KBM-7 (cell line): ENCODE measurements around the gene LDLRAD1.
"Not testable (repeated sequence)": the region's sequence is repeated elsewhere in the genome, so short reads cannot be mapped to it uniquely, and the experiment has no call there.

ENCODE experiments used
- DNase-seq: peaks from one replicate; pipeline ENCODE4 v3.0.0-alpha.2; 2015
- in situ Hi-C: fragments of 300-500 bp; cut with MboI; formaldehyde crosslinking; loops from 2 replicates; pipeline ENCODE4 v1.14.3; 2020; ENCODE audit warnings: low sequenced_read_pairs, low pct_unique_long_range_greater_than_20kb, mixed read lengths

The LDLRAD1 gene

GRCh38 chr1:54001591-54001990, 16.4 kb downstream of the LDLRAD1 start:
- in situ Hi-C loops, result no loop called here
- no peak for DNase-seq

- in situ Hi-C loops, result no loop called here
- no peak for DNase-seq
Measured at GRCh38 chr1:53999920-54000319, 18.1 kb downstream of the LDLRAD1 start.

GRCh38 chr1:53998223-53998622, 19.8 kb downstream of the LDLRAD1 start:
- in situ Hi-C loops, result no loop called here
- no peak for DNase-seq

DNA sequence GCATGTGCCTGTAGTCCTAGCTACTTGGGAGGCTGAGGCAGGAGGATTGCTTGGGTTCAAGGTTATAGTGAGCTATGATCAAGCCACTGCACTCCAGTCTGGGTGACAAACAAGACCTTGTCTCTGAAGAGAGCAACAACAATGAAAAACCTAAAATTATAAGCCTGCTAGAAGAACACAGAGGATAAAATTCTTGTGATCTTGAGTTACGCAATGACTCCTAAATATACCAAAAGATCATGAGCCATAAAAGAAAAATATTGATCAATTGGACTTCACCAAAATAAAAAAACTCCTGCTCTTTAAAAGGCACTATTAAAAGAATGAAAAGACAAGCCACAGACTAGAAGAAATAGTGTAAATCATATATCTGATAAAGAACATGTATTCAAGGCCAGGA, 22.3 kb downstream of the LDLRAD1 start:
- in situ Hi-C loops, result no loop called here
- DNase-seq, result no peak

DNA sequence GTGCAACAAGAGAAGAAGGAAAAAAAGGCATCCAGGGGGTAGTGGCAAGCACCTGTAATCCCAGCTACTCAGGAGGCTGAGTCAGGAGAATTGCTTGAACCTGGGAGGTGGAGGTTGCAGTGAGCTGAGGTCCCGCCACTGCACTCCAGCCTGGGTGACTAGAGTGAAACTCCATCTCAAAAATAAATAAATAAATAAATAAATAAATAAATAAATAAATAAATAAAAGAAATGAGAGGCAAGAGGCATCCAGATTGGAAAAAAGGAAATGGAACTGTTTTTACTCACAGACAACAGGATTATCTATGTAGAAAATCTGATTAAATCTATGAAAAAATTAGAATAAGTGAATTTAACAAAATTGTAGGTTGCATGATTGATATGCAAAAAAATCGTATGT, 23.5 kb downstream of the LDLRAD1 start:
- DNase-seq, in situ Hi-C loops: not testable (repeated sequence)

- in situ Hi-C loops, result no loop called here
- no peak for DNase-seq
Measured at GRCh38 chr1:53992085-53992874, 25.7 kb downstream of the LDLRAD1 start.

- in situ Hi-C loops, result no loop called here
- no peak for DNase-seq
Measured at GRCh38 chr1:53987880-53988279, 30.1 kb downstream of the LDLRAD1 start.

- in situ Hi-C loops, result no loop called here
Measured at GRCh38 chr1:53986458-53986857, 31.5 kb downstream of the LDLRAD1 start.

DNA sequence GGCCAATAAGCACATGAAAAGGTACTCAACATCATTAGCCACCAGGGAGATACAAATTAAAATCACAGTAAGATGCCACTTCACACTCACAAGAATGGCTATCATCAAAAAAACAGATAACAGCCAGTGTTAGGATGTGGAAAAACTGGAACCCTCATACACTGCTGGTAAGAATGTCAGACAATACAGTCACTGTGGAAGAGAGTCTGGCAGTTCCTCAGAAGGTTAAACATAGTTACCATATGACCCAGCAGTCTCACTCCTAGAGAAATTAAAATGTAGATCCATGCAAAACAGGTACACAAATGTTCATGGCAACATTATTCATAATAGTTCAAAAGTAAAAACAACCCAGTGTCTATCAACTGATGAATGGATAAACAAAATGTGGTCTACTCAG, 33.3 kb downstream of the LDLRAD1 start:
- in situ Hi-C loops, result no loop called here
- DNase-seq, result no peak

More at GRCh38 chr1:53986458-53986857, 31.5 kb downstream of the LDLRAD1 start:
- DNase-seq, result no peak

DNA sequence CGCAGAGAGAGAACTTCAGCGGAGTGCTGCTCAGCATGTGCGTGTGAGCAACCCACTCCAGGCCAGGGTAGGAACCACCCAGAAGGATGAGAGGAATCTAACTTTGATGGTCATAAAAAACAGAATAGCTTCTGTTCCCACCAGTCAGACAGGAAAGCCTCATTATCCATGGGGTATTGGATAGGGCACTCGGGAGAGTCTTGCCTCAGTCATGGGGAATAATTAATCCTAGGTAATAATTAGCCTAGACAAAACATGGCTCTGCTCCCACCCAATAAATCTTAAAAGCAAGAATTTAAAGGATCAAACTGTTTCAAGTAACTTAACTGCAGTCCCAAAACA, 35.3 kb downstream of the LDLRAD1 start:
- in situ Hi-C loops, result no loop called here
- no peak for DNase-seq

- DNase-seq, result peak; percentile 70
- in situ Hi-C loops, result no loop called here
Measured at GRCh38 chr1:53982034-53982762, 35.8 kb downstream of the LDLRAD1 start.

DNA sequence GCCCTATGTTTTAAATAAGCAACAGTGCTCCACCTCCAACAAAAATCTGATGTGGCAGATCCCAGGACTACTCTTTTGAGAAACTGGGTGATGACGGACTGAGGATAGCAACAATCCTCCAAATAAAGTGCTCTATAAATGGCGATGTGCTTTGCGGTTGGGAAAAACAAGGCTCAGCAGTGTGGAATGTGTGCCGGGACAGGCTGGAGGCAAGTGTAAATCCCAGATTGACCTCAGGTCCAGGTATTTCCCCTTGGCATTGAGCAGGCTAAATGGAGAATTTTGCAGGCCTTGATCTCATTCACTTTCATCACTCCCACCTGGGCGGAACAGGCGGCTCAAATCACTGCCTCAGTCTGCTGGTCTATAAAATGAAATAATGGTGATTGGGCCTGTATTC, 36.8 kb downstream of the LDLRAD1 start:
- DNase-seq, result no peak
- in situ Hi-C loops, result no loop called here

GRCh38 chr1:53979712-53980450, 38.1 kb downstream of the LDLRAD1 start:
- in situ Hi-C loops, result no loop called here
- no peak for DNase-seq

- DNase-seq, result no peak
- in situ Hi-C loops, result no loop called here
Measured at GRCh38 chr1:53975861-53976260, 42.1 kb downstream of the LDLRAD1 start.

- DNase-seq, result no peak
- in situ Hi-C loops, result no loop called here
Measured at GRCh38 chr1:53971718-53972117, 46.3 kb downstream of the LDLRAD1 start.

DNA sequence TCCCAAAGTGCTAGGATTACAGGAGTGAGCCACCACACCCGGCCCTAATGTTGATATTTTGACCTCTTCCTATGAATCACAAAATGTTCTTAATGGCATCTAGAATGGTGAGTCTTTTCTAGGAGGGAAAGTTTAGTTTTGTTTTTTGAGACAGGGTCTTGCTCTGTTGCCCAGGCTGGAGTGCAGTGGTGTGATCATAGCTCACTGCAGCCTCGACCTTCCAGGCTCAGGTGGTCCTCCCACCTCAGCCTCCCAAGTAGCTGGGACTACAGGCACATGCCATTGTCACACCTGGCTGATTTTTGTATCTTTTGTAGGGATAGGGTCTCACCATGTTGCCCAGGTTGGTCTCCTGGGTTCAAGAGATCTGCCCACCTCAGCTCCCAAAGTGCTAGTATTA, 48.7 kb downstream of the LDLRAD1 start:
- DNase-seq, in situ Hi-C loops: not testable (repeated sequence)

GRCh38 chr1:53968125-53968513, 49.9 kb downstream of the LDLRAD1 start:
- in situ Hi-C loops, result no loop called here
- no peak for DNase-seq

DNA sequence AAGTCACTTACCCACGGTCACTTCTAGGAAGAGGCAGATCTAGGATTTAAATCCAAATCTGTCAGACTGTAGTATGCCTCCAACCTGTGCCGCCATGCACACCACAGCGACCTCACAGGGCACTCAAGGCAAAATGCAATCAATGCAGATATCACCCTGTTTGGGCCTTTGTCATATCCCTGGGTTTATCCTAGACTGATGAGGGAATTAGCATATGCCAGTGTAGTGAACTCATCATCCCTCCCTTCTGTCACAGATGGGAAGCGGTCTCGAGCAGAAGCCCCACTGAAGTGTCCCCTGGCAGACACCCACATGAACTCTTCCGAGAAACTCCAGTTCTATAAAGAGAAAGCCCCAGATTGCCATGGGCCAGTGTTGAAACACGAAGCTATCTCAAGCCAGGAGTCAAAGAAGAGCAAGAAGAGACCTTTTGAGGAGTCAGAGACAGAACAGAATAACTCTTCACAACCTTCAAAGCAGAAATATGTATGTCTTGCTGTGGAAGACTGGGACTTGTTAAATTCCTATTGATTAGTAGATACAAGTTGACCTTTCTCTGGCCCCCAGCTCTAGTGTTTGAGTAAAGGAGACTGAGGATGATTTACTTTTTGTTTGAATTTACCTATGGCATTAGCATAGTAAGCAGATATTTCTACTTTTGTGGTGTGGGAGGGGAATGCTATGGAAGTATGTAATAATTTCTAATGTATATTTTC, 50.4 kb downstream of the LDLRAD1 start:
- DNase-seq, result no peak
- in situ Hi-C loops, result no loop called here

- in situ Hi-C loops, result no loop called here
- no peak for DNase-seq
Measured at GRCh38 chr1:53966794-53967193, 51.2 kb downstream of the LDLRAD1 start.
